K562 (cell line): ENCODE measurements around the gene GNRHR. TPM values are rescaled to one million over a fixed set of nuclear protein-coding genes. Genes with fewer than 3 reads are reported as not detected.
A peak's percentile ranks its signal among the peaks of the same experiment; 100 is the strongest.

Experiments
- ARID2 ChIP-seq: fragments of 450-650 bp; IDR thresholded peaks from 2 replicates; pipeline ENCODE4 v1.6.1; 2017; ENCODE audit warnings: antibody characterized with exemption, mild to moderate bottlenecking
- ARNT ChIP-seq, 2 experiments: fragments of 450-650 bp; IDR thresholded peaks; 2 replicates each; pipeline ENCODE4 v1.6.1; 2016; ENCODE audit warnings: mild to moderate bottlenecking in 1 of 2
- CHAMP1 ChIP-seq: fragments of 450-650 bp; IDR thresholded peaks from 2 replicates; pipeline ENCODE4 v1.6.1; 2016; ENCODE audit warnings: mild to moderate bottlenecking
- KDM1A ChIP-seq, 2 experiments: fragments of 450-650 bp; IDR thresholded peaks; 2 replicates each; pipeline ENCODE4 v1.6.1; 2016; ENCODE audit warnings: mild to moderate bottlenecking in 2 of 2
- LEF1 ChIP-seq: fragments of 450-650 bp; IDR thresholded peaks from 2 replicates; pipeline ENCODE4 v1.6.1; 2016; ENCODE audit warnings: mild to moderate bottlenecking
- MTF1 ChIP-seq: fragments of 250-450 bp; sonication (Bioruptor Pico); IDR thresholded peaks from 2 replicates; pipeline ENCODE4 v1.9.0; 2021; ENCODE audit warnings: moderate library complexity, mild to moderate bottlenecking, inconsistent platforms, borderline replicate concordance
- NR3C1 ChIP-seq: sonication (generic); formaldehyde crosslinking; IDR thresholded peaks from 2 replicates; pipeline ENCODE4 v1.8.1; 2022; ENCODE audit warnings: missing genetic modification reagents
- RAD51 ChIP-seq: fragments of 450-650 bp; IDR thresholded peaks from 2 replicates; pipeline ENCODE4 v1.7.1; 2016; ENCODE audit warnings: low read depth, mild to moderate bottlenecking, borderline replicate concordance
- SLC30A9 ChIP-seq: fragments of 250-450 bp; sonication (Bioruptor Pico); IDR thresholded peaks from 2 replicates; pipeline ENCODE4 v1.8.0; 2022; ENCODE audit warnings: mild to moderate bottlenecking, moderate library complexity
- SRSF7 ChIP-seq: fragments of 200-400 bp; formaldehyde crosslinking; optimal IDR thresholded peaks from 2 replicates; pipeline ENCODE3; 2017; ENCODE audit warnings: mild to moderate bottlenecking, low read depth, low read length
- polyA plus RNA-seq, 8 experiments: library from polyadenylated mRNA; depleted of rRNA in 4 of 8; stranded (reverse) in 5 of 8; unstranded in 3 of 8; fragments of >200 nt; fragmentation: Nextera tagmentation in 2 of 8; fragmentation: Illumina TruSeq in 1 of 8; extraction: Ambion mirVana in 2 of 8; extraction: Trizol in 1 of 8; gene quantifications; 2 replicates each; pipeline versions ENCODE4 v1.2.1 to v1.2.3, GENCODE V29; 2011 to 2014; ENCODE audit warnings: inconsistent platforms in 1 of 8, missing spikeins in 1 of 8
- total RNA-seq, 7 experiments: library from RNA; depleted of rRNA in 6 of 7; stranded (reverse); fragments of >200 nt in 6 of 7; fragmentation: Illumina TruSeq in 2 of 7; extraction: Trizol in 2 of 7; gene quantifications; 2 replicates each; pipeline versions ENCODE4 v1.2.1 to v1.2.3, GENCODE V29; 2011 to 2021; ENCODE audit warnings: low replicate concordance in 1 of 7
- TF ChIP-seq, protein P1 (sequence below), 2 experiments: fragments of 450-650 bp; IDR thresholded peaks; 2 replicates each; pipeline ENCODE4 v1.6.1; 2018; ENCODE audit warnings: mild to moderate bottlenecking in 2 of 2, low read depth in 1 of 2; ENCODE audit not compliant: partially characterized antibody in 2 of 2
- TF ChIP-seq, protein P2 (sequence below): fragments of 250-450 bp; sonication (Bioruptor Pico); IDR thresholded peaks from 2 replicates; pipeline ENCODE4 v1.4.0; 2020; ENCODE audit warnings: mild to moderate bottlenecking, moderate library complexity, borderline replicate concordance
- TF ChIP-seq, protein P3 (sequence below): sonication (generic); IDR thresholded peaks from 2 replicates; pipeline ENCODE4 v1.6.1; 2016

GNRHR gene
- total and polyA plus RNA-seq, 9 of the 15 experiments (the other 6 are each of a cell fraction or from before 2014, with no cell fraction given): 0.06 to 0.13 TPM; not detected in 7

GRCh38 chr4:67701517-67701850, 52.7 kb downstream of the GNRHR start (continued):
- TF ChIP-seq SRSF7: no peak
- TF ChIP-seq NR3C1: no peak
- TF ChIP-seq, protein P1, sequence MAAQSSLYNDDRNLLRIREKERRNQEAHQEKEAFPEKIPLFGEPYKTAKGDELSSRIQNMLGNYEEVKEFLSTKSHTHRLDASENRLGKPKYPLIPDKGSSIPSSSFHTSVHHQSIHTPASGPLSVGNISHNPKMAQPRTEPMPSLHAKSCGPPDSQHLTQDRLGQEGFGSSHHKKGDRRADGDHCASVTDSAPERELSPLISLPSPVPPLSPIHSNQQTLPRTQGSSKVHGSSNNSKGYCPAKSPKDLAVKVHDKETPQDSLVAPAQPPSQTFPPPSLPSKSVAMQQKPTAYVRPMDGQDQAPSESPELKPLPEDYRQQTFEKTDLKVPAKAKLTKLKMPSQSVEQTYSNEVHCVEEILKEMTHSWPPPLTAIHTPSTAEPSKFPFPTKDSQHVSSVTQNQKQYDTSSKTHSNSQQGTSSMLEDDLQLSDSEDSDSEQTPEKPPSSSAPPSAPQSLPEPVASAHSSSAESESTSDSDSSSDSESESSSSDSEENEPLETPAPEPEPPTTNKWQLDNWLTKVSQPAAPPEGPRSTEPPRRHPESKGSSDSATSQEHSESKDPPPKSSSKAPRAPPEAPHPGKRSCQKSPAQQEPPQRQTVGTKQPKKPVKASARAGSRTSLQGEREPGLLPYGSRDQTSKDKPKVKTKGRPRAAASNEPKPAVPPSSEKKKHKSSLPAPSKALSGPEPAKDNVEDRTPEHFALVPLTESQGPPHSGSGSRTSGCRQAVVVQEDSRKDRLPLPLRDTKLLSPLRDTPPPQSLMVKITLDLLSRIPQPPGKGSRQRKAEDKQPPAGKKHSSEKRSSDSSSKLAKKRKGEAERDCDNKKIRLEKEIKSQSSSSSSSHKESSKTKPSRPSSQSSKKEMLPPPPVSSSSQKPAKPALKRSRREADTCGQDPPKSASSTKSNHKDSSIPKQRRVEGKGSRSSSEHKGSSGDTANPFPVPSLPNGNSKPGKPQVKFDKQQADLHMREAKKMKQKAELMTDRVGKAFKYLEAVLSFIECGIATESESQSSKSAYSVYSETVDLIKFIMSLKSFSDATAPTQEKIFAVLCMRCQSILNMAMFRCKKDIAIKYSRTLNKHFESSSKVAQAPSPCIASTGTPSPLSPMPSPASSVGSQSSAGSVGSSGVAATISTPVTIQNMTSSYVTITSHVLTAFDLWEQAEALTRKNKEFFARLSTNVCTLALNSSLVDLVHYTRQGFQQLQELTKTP (IDR thresholded peaks at IDR 0.05; ENCODE audit: low read depth in 1 of 2, partially characterized antibody in 2 of 2): peak in 1 of 2 experiments; percentile 7
- TF ChIP-seq, protein P2, sequence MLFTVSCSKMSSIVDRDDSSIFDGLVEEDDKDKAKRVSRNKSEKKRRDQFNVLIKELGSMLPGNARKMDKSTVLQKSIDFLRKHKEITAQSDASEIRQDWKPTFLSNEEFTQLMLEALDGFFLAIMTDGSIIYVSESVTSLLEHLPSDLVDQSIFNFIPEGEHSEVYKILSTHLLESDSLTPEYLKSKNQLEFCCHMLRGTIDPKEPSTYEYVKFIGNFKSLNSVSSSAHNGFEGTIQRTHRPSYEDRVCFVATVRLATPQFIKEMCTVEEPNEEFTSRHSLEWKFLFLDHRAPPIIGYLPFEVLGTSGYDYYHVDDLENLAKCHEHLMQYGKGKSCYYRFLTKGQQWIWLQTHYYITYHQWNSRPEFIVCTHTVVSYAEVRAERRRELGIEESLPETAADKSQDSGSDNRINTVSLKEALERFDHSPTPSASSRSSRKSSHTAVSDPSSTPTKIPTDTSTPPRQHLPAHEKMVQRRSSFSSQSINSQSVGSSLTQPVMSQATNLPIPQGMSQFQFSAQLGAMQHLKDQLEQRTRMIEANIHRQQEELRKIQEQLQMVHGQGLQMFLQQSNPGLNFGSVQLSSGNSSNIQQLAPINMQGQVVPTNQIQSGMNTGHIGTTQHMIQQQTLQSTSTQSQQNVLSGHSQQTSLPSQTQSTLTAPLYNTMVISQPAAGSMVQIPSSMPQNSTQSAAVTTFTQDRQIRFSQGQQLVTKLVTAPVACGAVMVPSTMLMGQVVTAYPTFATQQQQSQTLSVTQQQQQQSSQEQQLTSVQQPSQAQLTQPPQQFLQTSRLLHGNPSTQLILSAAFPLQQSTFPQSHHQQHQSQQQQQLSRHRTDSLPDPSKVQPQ (CRISPR knock-in tag): no peak
- 0 out of 2 replicates have a peak, but pooled peaks have one; percentile 36 for TF ChIP-seq CHAMP1
- peak; percentile 43 for TF ChIP-seq RAD51
- TF ChIP-seq SLC30A9 (CRISPR knock-in tag): no peak
- peak in 1 of 2 experiments; percentile 48; a peak in 1 of 4 replicates for TF ChIP-seq ARNT (IDR thresholded peaks at IDR 0.05)
- TF ChIP-seq MTF1 (CRISPR knock-in tag): no peak
- no peak for TF ChIP-seq ARID2
- 0 out of 4 replicates have a peak, but pooled peaks of 1 of the 2 experiments have one; percentile 14 for TF ChIP-seq KDM1A (IDR thresholded peaks at IDR 0.05)
- 0 out of 2 replicates have a peak, but pooled peaks have one; percentile 2 for TF ChIP-seq LEF1
- TF ChIP-seq, protein P3, sequence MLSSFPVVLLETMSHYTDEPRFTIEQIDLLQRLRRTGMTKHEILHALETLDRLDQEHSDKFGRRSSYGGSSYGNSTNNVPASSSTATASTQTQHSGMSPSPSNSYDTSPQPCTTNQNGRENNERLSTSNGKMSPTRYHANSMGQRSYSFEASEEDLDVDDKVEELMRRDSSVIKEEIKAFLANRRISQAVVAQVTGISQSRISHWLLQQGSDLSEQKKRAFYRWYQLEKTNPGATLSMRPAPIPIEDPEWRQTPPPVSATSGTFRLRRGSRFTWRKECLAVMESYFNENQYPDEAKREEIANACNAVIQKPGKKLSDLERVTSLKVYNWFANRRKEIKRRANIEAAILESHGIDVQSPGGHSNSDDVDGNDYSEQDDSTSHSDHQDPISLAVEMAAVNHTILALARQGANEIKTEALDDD: peak; percentile 98
